Uterus (tissue), 2 donors: ENCODE measurements around the gene DOCK4.

Source experiments
- POLR2A ChIP-seq, 2 donors: fragments of 450-650 bp; IDR thresholded peaks; one replicate each; pipeline ENCODE4 v1.6.1; 2016; ENCODE audit warnings: antibody characterized with exemption in 2 of 2, mild to moderate bottlenecking in 1 of 2, moderate library complexity in 1 of 2
- TF ChIP-seq, protein P1 (sequence below), 4 experiments: fragments of 200-600 bp in 2 of 4; fragments of 450-650 bp in 2 of 4; sonication (generic) in 2 of 4; IDR thresholded peaks; one replicate each; pipeline ENCODE4 v1.5.1; 2016 to 2019; ENCODE audit warnings: antibody characterized with exemption in 4 of 4, mild to moderate bottlenecking in 2 of 4, moderate library complexity in 1 of 4

DNA sequence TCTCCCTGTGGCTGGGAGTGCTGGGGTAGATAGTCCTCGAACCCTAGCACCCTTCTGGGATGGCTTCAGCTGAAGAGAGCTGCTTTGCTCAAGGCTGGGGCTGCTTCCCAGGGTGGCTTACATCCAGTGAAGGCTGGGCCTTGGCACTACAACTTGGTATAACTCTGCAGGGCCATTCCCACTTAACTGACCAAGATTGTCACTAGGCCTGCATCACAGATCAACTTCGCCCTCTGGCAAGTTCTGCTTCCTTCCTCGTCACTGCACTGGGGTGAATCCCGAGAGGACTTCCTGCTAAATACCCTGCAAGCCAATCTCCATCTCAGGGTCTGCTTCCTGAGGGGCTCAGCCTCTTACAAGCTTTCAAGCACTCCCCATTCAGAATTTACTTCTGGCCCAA lies 195.2 kb downstream of the DOCK4 start:
- TF ChIP-seq, protein P1, sequence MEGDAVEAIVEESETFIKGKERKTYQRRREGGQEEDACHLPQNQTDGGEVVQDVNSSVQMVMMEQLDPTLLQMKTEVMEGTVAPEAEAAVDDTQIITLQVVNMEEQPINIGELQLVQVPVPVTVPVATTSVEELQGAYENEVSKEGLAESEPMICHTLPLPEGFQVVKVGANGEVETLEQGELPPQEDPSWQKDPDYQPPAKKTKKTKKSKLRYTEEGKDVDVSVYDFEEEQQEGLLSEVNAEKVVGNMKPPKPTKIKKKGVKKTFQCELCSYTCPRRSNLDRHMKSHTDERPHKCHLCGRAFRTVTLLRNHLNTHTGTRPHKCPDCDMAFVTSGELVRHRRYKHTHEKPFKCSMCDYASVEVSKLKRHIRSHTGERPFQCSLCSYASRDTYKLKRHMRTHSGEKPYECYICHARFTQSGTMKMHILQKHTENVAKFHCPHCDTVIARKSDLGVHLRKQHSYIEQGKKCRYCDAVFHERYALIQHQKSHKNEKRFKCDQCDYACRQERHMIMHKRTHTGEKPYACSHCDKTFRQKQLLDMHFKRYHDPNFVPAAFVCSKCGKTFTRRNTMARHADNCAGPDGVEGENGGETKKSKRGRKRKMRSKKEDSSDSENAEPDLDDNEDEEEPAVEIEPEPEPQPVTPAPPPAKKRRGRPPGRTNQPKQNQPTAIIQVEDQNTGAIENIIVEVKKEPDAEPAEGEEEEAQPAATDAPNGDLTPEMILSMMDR (IDR thresholded peaks at IDR 0.05) = no peak
- TF ChIP-seq POLR2A (IDR thresholded peaks at IDR 0.05) = no peak
